GM18951 (cell line): ENCODE results near the gene CADM3.

ENCODE experiments used
- POLR2A ChIP-seq: IDR thresholded peaks from 4 replicates; pipeline ENCODE4 v1.6.1; 2011; ENCODE audit warnings: mild to moderate bottlenecking; ENCODE audit not compliant: insufficient read length, insufficient read depth; ENCODE audit errors: extremely low read depth
- in situ Hi-C: fragments of 300-500 bp; cut with MboI; formaldehyde crosslinking; loops from one replicate; pipeline ENCODE4 v1.12.0; 2022; ENCODE audit warnings: low sequenced_read_pairs, mixed read lengths, inconsistent platforms; ENCODE audit not compliant: unreplicated experiment

Gene CADM3

DNA sequence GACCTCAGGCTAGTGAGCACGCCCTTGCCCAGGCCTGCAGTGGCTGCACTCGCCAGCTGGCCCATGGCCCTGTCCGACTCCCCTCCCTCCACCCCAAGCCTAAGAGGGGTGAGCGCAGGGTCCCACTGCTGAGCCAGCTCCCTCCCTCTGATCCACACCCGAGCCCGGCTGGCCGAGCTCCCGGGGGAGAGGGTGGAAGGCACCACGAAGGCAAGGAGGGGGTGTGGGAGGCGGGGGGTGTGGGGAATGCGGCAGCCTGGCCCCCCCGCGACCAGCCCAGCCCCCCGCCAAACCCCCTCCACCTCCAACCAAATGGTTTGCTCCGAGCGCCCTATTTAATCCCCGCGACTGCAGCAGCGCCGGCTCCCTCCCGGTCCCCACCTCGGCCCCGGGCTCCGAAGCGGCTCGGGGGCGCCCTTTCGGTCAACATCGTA, at the start of gene CADM3:
Gene CADM3 (plus strand): TSS at position 362 of the 434 bp plus-strand sequence. CDS start 151 bp downstream, outside the sequence.
- in situ Hi-C loops = loop anchor here (25.0 kb wide), 1 partner anchor 716 kb away; no protein-coding TSS in a partner anchor
- no peak for TF ChIP-seq POLR2A

GRCh38 chr1:159122005-159122621, 49.3 kb upstream of the CADM3 start:
- in situ Hi-C loops = no loop called here
- TF ChIP-seq POLR2A = no peak

DNA sequence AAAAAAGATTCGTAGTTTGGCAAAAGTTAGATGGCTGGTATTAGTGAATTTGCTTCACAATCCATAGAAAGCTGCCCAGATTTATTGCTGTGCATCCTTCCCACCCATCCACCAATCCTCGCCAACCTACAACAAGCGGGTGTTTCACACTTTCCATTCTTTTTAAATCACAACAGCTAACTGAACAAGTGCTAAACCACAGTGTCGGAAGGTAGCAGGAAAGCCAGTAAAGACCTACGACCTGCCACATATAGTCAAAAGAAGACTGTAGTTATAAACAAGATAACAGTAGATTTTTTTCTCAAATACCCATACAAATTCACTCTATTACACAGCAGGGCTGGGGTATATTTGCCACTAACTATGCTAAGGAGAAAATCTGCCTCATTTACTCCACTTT, 47.8 kb upstream of the CADM3 start:
- no peak for TF ChIP-seq POLR2A
- in situ Hi-C loops = no loop called here

DNA sequence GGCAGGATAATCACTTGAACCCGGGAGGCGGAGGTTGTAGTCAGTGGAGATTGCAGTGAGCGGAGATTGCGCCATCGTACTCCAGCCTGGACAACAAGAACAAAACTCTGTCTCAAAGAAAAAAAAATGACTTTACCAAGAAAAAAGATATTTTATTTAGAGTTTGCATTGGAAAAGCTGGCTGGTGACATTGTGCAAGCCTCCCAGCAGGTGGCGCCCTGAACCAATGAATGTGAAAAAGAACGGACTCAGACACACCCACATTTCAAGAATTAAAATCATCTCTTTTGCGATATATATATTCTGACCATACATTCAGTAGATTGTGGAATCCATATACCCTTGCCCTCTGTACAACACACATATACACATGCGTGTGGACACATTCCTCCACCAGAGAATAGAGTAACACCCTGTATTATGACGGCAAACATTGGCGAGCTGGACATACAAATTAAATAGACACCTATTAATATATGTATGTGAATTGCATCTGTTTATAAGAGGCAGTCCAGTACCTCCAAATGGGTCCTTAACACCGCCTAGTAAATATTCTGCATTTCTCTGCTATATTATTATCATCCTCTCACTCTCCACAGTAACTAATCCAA, 39.0 kb upstream of the CADM3 start:
- no peak for TF ChIP-seq POLR2A
- in situ Hi-C loops = no loop called here

GRCh38 chr1:159140474-159140873, 30.9 kb upstream of the CADM3 start:
- in situ Hi-C loops = no loop called here

GRCh38 chr1:159141584-159142390, 29.6 kb upstream of the CADM3 start:
- in situ Hi-C loops = no loop called here
- TF ChIP-seq POLR2A = no peak

More at GRCh38 chr1:159140474-159140873, 30.9 kb upstream of the CADM3 start:
- no peak for TF ChIP-seq POLR2A

DNA sequence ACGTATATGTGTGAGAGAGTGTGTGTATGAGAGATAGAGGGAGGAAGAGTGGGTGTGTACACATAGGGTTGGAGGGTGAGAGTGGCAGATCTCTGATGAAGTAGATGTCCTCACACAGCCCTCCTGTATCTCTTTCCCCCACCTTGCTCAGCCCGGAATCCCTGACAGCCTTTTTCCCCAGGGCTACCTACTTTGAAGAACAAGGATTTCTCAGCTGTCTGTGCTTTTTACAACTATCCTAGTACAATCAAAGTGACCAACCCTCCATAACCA, 29.1 kb upstream of the CADM3 start:
- TF ChIP-seq POLR2A = no peak
- in situ Hi-C loops = no loop called here

- no peak for TF ChIP-seq POLR2A
- in situ Hi-C loops = no loop called here
These were observed 28.5 kb upstream of the CADM3 start for GRCh38 chr1:159142726-159143510.

DNA sequence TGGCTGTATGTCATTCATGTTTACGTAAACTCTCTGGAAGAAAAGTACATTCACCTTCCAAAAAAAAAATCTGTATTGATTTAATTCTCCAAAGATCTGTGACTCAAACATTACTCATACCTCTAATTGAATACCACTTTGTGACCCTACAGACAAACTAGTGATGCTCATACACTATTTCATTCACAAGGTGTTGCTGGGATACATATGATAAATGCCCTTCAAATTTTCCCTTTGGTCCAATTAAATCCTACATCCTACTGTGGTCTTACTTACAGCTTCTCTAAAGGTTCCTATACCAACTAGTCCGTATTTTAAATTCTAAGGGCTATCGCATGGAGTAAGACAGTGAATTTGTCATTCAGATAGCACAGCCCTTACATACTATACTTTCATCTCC, 26.8 kb upstream of the CADM3 start:
- in situ Hi-C loops = no loop called here
- no peak for TF ChIP-seq POLR2A

GRCh38 chr1:159146980-159147379, 24.4 kb upstream of the CADM3 start:
- TF ChIP-seq POLR2A = no peak
- in situ Hi-C loops = no loop called here

DNA sequence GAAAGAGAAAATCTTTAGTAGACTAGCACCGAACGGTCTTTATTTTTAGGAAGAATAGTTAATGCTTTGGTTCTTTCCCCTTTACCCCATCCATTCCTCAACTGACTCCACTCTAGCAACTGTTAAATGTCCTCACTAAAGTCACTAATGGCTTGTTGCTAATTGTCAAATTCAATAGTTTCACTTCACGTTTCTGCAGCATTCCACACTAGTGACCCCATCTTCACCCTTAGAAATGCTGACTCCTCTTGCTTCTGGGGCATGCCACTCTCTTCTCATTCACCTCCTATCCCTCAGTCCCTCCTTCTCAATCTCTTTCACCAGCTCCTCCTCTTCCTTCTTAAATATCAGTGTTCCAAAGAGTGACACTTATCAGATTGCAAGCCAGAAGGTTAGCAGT, 19.4 kb upstream of the CADM3 start:
- no peak for TF ChIP-seq POLR2A
- in situ Hi-C loops = loop anchor here (25.0 kb wide), 1 partner anchor 735 kb away; no protein-coding TSS in a partner anchor

DNA sequence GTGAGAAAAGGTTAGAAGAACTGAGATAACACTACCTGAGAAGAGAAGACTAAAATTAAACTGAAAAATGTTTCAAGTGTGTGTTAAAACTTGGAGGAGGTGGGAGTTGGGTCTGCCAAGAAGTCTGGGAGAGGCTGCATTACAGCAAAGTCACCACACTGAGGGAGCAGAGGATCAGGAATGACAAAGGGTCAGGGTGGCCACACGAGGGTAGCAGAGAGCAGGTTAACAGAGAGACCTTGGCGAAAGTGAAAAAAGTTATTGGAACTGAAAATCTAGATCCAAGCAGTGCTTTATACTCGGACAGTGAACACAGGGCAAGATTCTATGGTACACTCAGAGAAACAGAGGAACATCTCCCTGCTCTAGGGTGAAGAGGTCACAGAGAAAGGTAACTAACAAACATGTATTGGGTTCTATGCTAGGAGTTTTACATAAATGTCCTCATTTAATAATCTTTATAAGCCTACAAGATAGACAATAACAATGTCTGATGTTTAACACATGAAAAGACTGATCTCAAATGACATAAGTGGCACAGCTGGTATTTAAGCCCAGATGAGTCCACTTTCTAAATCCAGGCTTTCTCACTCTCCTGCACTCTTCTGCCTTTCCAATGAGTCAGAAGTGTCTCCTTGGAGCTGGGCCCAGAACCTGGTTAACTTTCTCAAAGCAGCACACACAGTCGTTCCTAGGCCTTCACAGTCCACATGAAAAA, 10.3 kb upstream of the CADM3 start:
- in situ Hi-C loops = loop anchor here (5.0 to 25.0 kb wide), 2 partner anchors 51 to 726 kb away; no protein-coding TSS in a partner anchor

More for the DNA sequence above, 10.3 kb upstream of the CADM3 start:
- TF ChIP-seq POLR2A = no peak
